OCI-LY3 (cell line): ENCODE results near the gene DHFR.

Experiments used
- H2AFZ ChIP-seq: fragments of 200-600, 300-600 bp; shearing (Covaris generic); 2 replicates; pipeline ENCODE4 v1.6.0; 2014; ENCODE audit warnings: antibody characterized with exemption, low read depth, low read length
- H3K27ac ChIP-seq: fragments of 200-600, 300-600 bp; sonication (generic); 2 replicates; pipeline ENCODE4 v1.5.1; 2014; ENCODE audit warnings: mild to moderate bottlenecking, low read length, moderate library complexity, mixed read lengths
- H3K27me3 ChIP-seq: fragments of 200-600, 300-600 bp; sonication (generic); 2 replicates; pipeline ENCODE4 v1.6.1; 2014; ENCODE audit warnings: low read depth, low read length, mixed read lengths
- H3K36me3 ChIP-seq: fragments of 200-600, 300-600 bp; sonication (generic); replicated peaks from 2 replicates; pipeline ENCODE3; 2014; ENCODE audit warnings: low read depth, low read length, mixed read lengths
- H3K4me1 ChIP-seq: fragments of 300-600, 200-600 bp; sonication (generic); 2 replicates; pipeline ENCODE4 v1.6.1; 2014; ENCODE audit warnings: low read length, mixed read lengths
- H3K4me2 ChIP-seq: fragments of 200-600, 300-600 bp; sonication (generic); 2 replicates; pipeline ENCODE4 v1.6.1; 2014; ENCODE audit warnings: low read length, mixed read lengths
- H3K4me3 ChIP-seq: fragments of 300-600, 200-600 bp; sonication (generic); 2 replicates; pipeline ENCODE4 v1.5.1; 2014; ENCODE audit warnings: antibody characterized with exemption, mild to moderate bottlenecking, low read length, moderate library complexity
- H3K79me2 ChIP-seq: fragments of 300-600, 200-600 bp; shearing (Covaris generic); 2 replicates; pipeline ENCODE4 v1.6.1; 2014; ENCODE audit warnings: mild to moderate bottlenecking, low read length, mixed read lengths
- H3K9ac ChIP-seq: fragments of 300-600, 200-600 bp; shearing (Covaris generic); 2 replicates; pipeline ENCODE4 v1.6.0; 2014; ENCODE audit warnings: mild to moderate bottlenecking, low read length, moderate library complexity
- H3K9me3 ChIP-seq: fragments of 200-600, 300-600 bp; shearing (Covaris generic); 2 replicates; pipeline ENCODE4 v1.6.1; 2014; ENCODE audit warnings: low read length, mixed read lengths; ENCODE audit not compliant: insufficient read depth
- H4K20me1 ChIP-seq: fragments of 200-600, 300-600 bp; sonication (generic); 2 replicates; pipeline ENCODE4 v1.6.1; 2016; ENCODE audit warnings: low read length, mixed read lengths; ENCODE audit not compliant: insufficient read depth
- EZH2phosphoT487 ChIP-seq: fragments of 200-600 bp; shearing (Covaris generic); IDR thresholded peaks from 2 replicates; pipeline ENCODE4 v1.6.1; 2018; ENCODE audit warnings: antibody characterized with exemption, mixed run types, low read depth
- TF ChIP-seq, protein P1 (sequence below): fragments of 200-600, 300-600 bp; sonication (generic); IDR thresholded peaks from 2 replicates; pipeline ENCODE4 v1.5.1; 2014; ENCODE audit warnings: antibody characterized with exemption, low read length, low read depth

DHFR gene

DNA sequence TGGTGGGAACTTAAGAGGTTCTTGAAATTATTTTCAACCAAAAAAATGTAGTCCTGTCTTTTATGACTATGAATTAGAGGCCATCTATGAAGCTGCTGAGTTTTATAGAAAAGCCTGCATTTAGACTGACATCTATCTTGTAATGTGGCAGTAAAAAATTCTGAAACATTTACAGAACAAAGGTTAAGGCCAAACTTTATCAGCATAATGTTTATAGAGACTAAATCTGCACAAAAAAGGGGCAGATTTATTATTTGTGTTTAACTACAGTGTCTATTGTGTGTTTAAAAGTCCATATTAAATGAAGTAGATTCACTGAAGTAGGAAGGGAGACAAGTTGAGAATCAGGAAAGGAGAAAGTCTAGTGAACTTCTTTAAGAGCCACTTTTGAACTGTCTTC is 47.4 kb downstream of the DHFR start:
- Histone ChIP-seq H3K27me3 (no peaks in the 10 kb centered on the region), H3K4me2 (no peak overlapping the region), H3K4me1 (peaks cover 7% of the 10 kb centered on the region), H3K27ac (no peak overlapping the region), H3K36me3 (peaks cover 7% of the 10 kb centered on the region), H3K9me3 (0 out of 2 replicates have a peak, but pooled peaks cover 4% of the 10 kb centered on the region), H4K20me1 (no peaks in the 10 kb centered on the region), H2AFZ (no peak overlapping the region), H3K79me2 (no peaks in the 10 kb centered on the region), H3K9ac (no peak overlapping the region), H3K4me3 (no peak overlapping the region)
- TF ChIP-seq, protein P1, sequence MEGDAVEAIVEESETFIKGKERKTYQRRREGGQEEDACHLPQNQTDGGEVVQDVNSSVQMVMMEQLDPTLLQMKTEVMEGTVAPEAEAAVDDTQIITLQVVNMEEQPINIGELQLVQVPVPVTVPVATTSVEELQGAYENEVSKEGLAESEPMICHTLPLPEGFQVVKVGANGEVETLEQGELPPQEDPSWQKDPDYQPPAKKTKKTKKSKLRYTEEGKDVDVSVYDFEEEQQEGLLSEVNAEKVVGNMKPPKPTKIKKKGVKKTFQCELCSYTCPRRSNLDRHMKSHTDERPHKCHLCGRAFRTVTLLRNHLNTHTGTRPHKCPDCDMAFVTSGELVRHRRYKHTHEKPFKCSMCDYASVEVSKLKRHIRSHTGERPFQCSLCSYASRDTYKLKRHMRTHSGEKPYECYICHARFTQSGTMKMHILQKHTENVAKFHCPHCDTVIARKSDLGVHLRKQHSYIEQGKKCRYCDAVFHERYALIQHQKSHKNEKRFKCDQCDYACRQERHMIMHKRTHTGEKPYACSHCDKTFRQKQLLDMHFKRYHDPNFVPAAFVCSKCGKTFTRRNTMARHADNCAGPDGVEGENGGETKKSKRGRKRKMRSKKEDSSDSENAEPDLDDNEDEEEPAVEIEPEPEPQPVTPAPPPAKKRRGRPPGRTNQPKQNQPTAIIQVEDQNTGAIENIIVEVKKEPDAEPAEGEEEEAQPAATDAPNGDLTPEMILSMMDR = no peak
- no peak for TF ChIP-seq EZH2phosphoT487

DNA sequence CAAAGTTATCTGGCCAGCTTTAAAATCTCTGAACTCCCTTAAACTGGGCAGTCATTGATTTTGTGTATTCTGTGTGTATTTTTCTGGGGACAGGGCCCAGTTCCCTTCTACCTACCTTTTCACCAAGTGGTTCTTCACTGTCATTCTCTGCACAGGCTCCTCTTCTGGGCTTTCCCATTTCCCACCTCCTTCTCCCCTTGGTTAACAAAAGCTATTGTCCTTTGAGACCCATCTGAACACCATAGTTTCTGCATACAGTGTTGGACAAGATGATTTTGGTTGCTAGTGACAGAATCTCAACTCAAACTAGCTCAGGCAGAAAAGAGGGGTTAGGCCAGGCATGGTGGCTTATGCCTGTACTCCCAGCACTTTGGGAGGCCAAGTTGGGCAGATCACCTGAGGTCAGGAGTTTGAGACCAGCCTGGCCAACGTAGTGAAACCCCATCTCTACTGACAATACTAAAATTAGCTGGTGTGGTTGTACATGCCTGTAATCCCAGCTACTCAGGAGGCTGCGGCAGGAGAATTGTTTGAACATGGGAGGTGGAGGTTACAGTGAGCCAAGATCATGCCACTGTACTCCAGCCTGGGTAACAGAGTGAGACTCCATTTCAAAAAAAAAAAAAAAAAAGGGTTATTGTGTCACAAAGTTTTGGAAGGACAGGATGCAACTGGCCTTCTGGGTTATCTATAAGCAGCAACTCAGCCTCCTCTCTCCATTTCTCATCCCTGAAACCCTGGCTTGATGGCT is 53.7 kb downstream of the DHFR start:
- H3K27ac ChIP-seq = no peak overlapping the region
- no peak overlapping the region for H3K4me2 ChIP-seq
- no peak overlapping the region for H3K9ac ChIP-seq
- no peak overlapping the region for H3K4me3 ChIP-seq
- no peaks in the 10 kb centered on the region for H3K4me1 ChIP-seq
- no peaks in the 10 kb centered on the region for H3K9me3 ChIP-seq
- H4K20me1 ChIP-seq = no peaks in the 10 kb centered on the region
- H2AFZ ChIP-seq = no peak overlapping the region
- no peaks in the 10 kb centered on the region for H3K79me2 ChIP-seq
- H3K27me3 ChIP-seq = no peaks in the 10 kb centered on the region
- no peaks in the 10 kb centered on the region for H3K36me3 ChIP-seq
- TF ChIP-seq EZH2phosphoT487 = no peak
- TF ChIP-seq, protein P1 = no peak

DNA sequence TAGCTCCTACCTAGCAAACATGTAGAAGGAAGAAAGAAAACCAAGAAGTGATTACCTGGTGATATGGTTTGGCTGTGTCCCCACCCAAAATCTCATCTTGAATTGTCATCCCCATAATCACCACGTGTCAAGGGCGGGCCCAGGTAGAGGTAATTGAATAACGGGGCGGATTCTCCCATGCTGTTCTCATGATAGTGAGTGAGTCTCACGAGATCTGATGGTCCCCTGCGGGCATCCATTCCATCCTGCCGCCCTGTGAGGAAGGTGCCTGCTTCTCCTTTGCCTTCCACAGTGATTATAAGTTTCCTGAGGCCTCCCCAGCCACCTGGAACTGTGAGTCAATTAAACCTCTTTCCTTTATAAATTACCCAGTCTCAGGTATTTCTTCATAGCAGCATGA is 57.3 kb downstream of the DHFR start:
- Histone ChIP-seq H4K20me1 (no peaks in the 10 kb centered on the region), H3K79me2 (no peaks in the 10 kb centered on the region), H3K4me2 (no peak overlapping the region), H3K27ac (no peak overlapping the region), H2AFZ (no peak overlapping the region), H3K27me3 (no peaks in the 10 kb centered on the region), H3K36me3 (no peaks in the 10 kb centered on the region), H3K9me3 (no peaks in the 10 kb centered on the region), H3K4me1 (no peaks in the 10 kb centered on the region), H3K4me3 (no peak overlapping the region), H3K9ac (no peak overlapping the region)
- no peak for TF ChIP-seq EZH2phosphoT487
- TF ChIP-seq, protein P1 = no peak

DNA sequence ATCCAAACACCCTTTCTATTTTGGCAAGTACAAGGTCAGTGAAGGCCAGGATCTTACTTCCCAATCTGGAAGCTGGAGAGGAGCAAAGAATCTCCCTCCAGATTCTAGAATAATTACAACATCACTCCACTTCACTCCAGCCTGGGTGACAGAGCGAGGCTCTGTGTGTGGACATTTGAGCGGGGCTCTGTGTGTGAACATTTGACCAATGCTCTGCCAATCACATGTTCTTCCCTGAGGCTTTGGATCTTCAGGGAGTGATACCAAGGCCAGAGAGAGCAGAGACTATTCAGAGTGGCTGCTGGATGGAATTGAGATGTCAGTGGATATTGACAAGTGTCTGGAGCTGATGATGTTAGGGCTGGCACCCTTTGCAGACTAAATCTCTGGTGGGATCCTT is 60.0 kb downstream of the DHFR start:
- H3K27ac ChIP-seq = no peak overlapping the region
- H3K4me1 ChIP-seq = no peaks in the 10 kb centered on the region
- no peak overlapping the region for H3K9ac ChIP-seq
- no peaks in the 10 kb centered on the region for H3K9me3 ChIP-seq
- TF ChIP-seq EZH2phosphoT487 = no peak
- TF ChIP-seq, protein P1 = no peak
- H2AFZ ChIP-seq = no peak overlapping the region
- H3K4me2 ChIP-seq = no peak overlapping the region
- H3K4me3 ChIP-seq = no peak overlapping the region
- H4K20me1 ChIP-seq = no peaks in the 10 kb centered on the region
- no peaks in the 10 kb centered on the region for H3K79me2 ChIP-seq
- H3K36me3 ChIP-seq = no peaks in the 10 kb centered on the region
- H3K27me3 ChIP-seq = no peaks in the 10 kb centered on the region
